WTC11 (cell line): Measurements from ENCODE around the gene WNT10A. TPM values are rescaled to one million over a fixed set of nuclear protein-coding genes. Genes with fewer than 3 reads are reported as not detected.

Experiments
- ATAC-seq: fragments of 200-7000 bp; cut with Tn5 transposase; 2 replicates; pipeline ENCODE4 v1.10.0; 2021; ENCODE audit warnings: mild to moderate bottlenecking, moderate library complexity
- CTCF ChIA-PET: fragments of 300-600 bp; sonication (Branson Sonifier 250); formaldehyde crosslinking; loops from one replicate; lab custom pipeline; 2021; ENCODE audit warnings: antibody characterized with exemption; lab: Charles Lee
- POLR2A ChIA-PET: fragments of 350-600 bp; sonication (Branson Sonifier 250); formaldehyde crosslinking; loops from one replicate; lab custom pipeline; 2021; ENCODE audit warnings: antibody characterized with exemption; lab: Charles Lee
- DNase-seq: peaks from one replicate; pipeline ENCODE4 v3.0.0; 2021; ENCODE audit warnings: low spot score
- H3K27ac Mint-ChIP-seq: 2 replicates; pipeline ENCODE4 v1.8.0; 2021; ENCODE audit warnings: mixed read lengths
- H3K27me3 Mint-ChIP-seq: 2 replicates; pipeline ENCODE4 v1.8.0; 2021; ENCODE audit warnings: low read depth, mild to moderate bottlenecking, moderate library complexity, mixed read lengths
- H3K36me3 Mint-ChIP-seq: 2 replicates; pipeline ENCODE4 v1.8.0; 2021; ENCODE audit warnings: mixed read lengths
- H3K4me1 Mint-ChIP-seq: 2 replicates; pipeline ENCODE4 v1.8.0; 2022; ENCODE audit warnings: mixed read lengths
- H3K4me3 Mint-ChIP-seq: 2 replicates; pipeline ENCODE4 v1.8.0; 2021; ENCODE audit warnings: mild to moderate bottlenecking, moderate library complexity, mixed read lengths
- H3K9me3 Mint-ChIP-seq: 2 replicates; pipeline ENCODE4 v1.8.0; 2021; ENCODE audit warnings: mixed read lengths
- ATF1 ChIP-seq: sonication (generic); formaldehyde crosslinking; IDR thresholded peaks from 2 replicates; pipeline ENCODE4 v1.8.1; 2023; ENCODE audit warnings: mild to moderate bottlenecking, moderate library complexity, missing genetic modification reagents
- EMX1 ChIP-seq: fragments of 250-450 bp; sonication (Bioruptor Pico); IDR thresholded peaks from 2 replicates; pipeline ENCODE4 v1.8.0; 2021; ENCODE audit warnings: mild to moderate bottlenecking
- ESRRA ChIP-seq: sonication (generic); formaldehyde crosslinking; IDR thresholded peaks from 2 replicates; pipeline ENCODE4 v1.8.1; 2022; ENCODE audit warnings: mild to moderate bottlenecking, missing genetic modification reagents, borderline replicate concordance
- ETV6 ChIP-seq: sonication (generic); formaldehyde crosslinking; IDR thresholded peaks from 2 replicates; pipeline ENCODE4 v1.8.1; 2022; ENCODE audit warnings: mild to moderate bottlenecking, missing genetic modification reagents
- FOXP1 ChIP-seq: sonication (generic); formaldehyde crosslinking; IDR thresholded peaks from 2 replicates; pipeline ENCODE4 v1.8.0; 2022; ENCODE audit warnings: missing genetic modification reagents, mild to moderate bottlenecking, moderate library complexity, borderline replicate concordance
- JAZF1 ChIP-seq: fragments of 250-450 bp; sonication (Bioruptor Pico); IDR thresholded peaks from 2 replicates; pipeline ENCODE4 v1.9.0; 2021; ENCODE audit warnings: moderate library complexity, mild to moderate bottlenecking, inconsistent platforms
- MYBL2 ChIP-seq: sonication (generic); formaldehyde crosslinking; IDR thresholded peaks from 2 replicates; pipeline ENCODE4 v1.8.1; 2023; ENCODE audit warnings: mild to moderate bottlenecking, moderate library complexity, missing genetic modification reagents
- NFATC4 ChIP-seq: fragments of 250-450 bp; sonication (Bioruptor Pico); IDR thresholded peaks from 2 replicates; pipeline ENCODE4 v1.9.0; 2021; ENCODE audit warnings: mild to moderate bottlenecking
- NFE2L1 ChIP-seq: sonication (generic); formaldehyde crosslinking; IDR thresholded peaks from 2 replicates; pipeline ENCODE4 v1.8.1; 2023; ENCODE audit warnings: missing genetic modification reagents
- SMAD3 ChIP-seq: sonication (generic); formaldehyde crosslinking; IDR thresholded peaks from 2 replicates; pipeline ENCODE4 v1.8.0; 2022; ENCODE audit warnings: missing genetic modification reagents, mild to moderate bottlenecking, borderline replicate concordance
- SP1 ChIP-seq: sonication (generic); formaldehyde crosslinking; conservative IDR thresholded peaks from 2 replicates; pipeline ENCODE4 v1.8.1; 2022; ENCODE audit warnings: missing genetic modification reagents
- TEAD1 ChIP-seq: sonication (generic); formaldehyde crosslinking; IDR thresholded peaks from 2 replicates; pipeline ENCODE4 v1.8.0; 2022; ENCODE audit warnings: mild to moderate bottlenecking, missing genetic modification reagents
- TP53 ChIP-seq: sonication (generic); formaldehyde crosslinking; IDR thresholded peaks from 2 replicates; pipeline ENCODE4 v1.8.1; 2023; ENCODE audit warnings: mild to moderate bottlenecking, missing genetic modification reagents
- ZNF671 ChIP-seq: fragments of 250-450 bp; sonication (Bioruptor Pico); IDR thresholded peaks from 2 replicates; pipeline ENCODE4 v1.8.0; 2021; ENCODE audit warnings: mild to moderate bottlenecking
- total RNA-seq: library from RNA; stranded (reverse); gene quantifications from 3 replicates; pipeline ENCODE4 v1.2.3, GENCODE V29; 2021
- TF ChIP-seq, protein P1 (sequence below): sonication (generic); formaldehyde crosslinking; IDR thresholded peaks from 2 replicates; pipeline ENCODE4 v1.8.1; 2022; ENCODE audit warnings: mild to moderate bottlenecking, missing genetic modification reagents, moderate library complexity, borderline replicate concordance
- TF ChIP-seq, protein P2 (sequence below): fragments of 250-450 bp; sonication (Bioruptor Pico); IDR thresholded peaks from 2 replicates; pipeline ENCODE4 v2.1.2; 2022; ENCODE audit warnings: mild to moderate bottlenecking, moderate library complexity
- TF ChIP-seq, protein P3 (sequence below): sonication (generic); formaldehyde crosslinking; IDR thresholded peaks from 2 replicates; pipeline ENCODE4 v1.8.1; 2022; ENCODE audit warnings: mild to moderate bottlenecking, moderate library complexity, missing genetic modification reagents
- TF ChIP-seq, protein P4 (sequence below): sonication (generic); formaldehyde crosslinking; conservative IDR thresholded peaks from 2 replicates; pipeline ENCODE4 v1.8.1; 2023; ENCODE audit warnings: mild to moderate bottlenecking, low read depth, missing genetic modification reagents, moderate library complexity
- TF ChIP-seq, protein P5 (sequence below): sonication (generic); formaldehyde crosslinking; IDR thresholded peaks from 2 replicates; pipeline ENCODE4 v1.8.1; 2022; ENCODE audit warnings: missing genetic modification reagents, borderline replicate concordance
- TF ChIP-seq, protein P6 (sequence below): sonication (generic); formaldehyde crosslinking; IDR thresholded peaks from 2 replicates; pipeline ENCODE4 v1.8.1; 2023; ENCODE audit warnings: mild to moderate bottlenecking, missing genetic modification reagents, moderate library complexity
- TF ChIP-seq, protein P7 (sequence below): sonication (generic); formaldehyde crosslinking; IDR thresholded peaks from 2 replicates; pipeline ENCODE4 v1.8.1; 2022; ENCODE audit warnings: low read depth, missing genetic modification reagents, borderline replicate concordance
- TF ChIP-seq, protein P8 (sequence below): sonication (generic); formaldehyde crosslinking; IDR thresholded peaks from 2 replicates; pipeline ENCODE4 v1.8.0; 2022; ENCODE audit warnings: mild to moderate bottlenecking, missing genetic modification reagents

WNT10A gene
- total RNA-seq, 1 experiment from 2014 or later: not detected

DNA sequence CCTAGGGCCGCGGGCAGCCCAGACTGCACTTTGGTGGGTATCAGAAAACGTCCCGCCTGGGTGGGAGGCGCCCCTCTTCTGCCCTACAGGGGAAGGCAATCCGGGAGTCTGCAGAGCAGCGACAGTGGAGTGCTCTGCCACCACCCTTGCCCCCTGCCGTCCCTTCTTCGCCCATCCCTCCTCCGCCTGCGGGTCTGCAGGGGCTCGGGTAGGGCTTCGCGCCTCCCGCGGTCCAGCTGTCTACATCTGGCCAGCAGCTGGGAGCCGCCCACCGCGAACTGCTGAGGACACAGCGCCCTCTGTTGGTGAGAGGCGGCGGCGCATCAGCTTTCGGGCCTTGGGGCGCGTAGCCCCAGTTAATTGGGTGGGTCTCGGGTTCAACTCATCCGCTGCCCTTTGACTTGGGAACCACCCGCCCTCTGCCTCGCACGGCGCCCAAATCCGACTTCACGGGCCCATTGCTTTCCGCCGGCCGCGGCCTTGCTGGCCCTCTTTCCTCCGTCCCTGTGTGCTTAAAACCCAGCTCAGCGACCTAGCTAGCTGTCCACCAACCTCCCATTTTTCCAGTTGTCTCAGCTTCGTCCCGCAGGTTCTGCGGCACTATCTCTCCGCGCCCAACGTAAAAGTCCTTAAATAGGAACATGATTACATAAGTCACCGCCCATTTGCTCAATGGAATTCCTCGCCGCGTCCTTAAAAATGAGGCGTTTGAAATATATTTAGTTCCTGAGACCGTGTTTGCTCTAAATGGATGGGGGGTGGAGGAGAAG lies 17.6 kb downstream of the WNT10A start:
- CTCF ChIA-PET: interaction anchor here (0.5 to 9.5 kb wide), 41 partner anchors 8 to 626 kb away, joined by 3 to 422 read pairs (median 6); partner anchors contain the start of genes CDK5R2, FEV, TTLL4 and WNT10A
- Mint-ChIP-seq H3K27ac (no peak overlapping the region), H3K36me3 (no peaks in the 10 kb centered on the region), H3K27me3 (peaks cover 99% of the 10 kb centered on the region), H3K9me3 (no peaks in the 10 kb centered on the region), H3K4me3 (peak overlapping the region; percentile 49), H3K4me1 (peaks cover 24% of the 10 kb centered on the region)
- POLR2A ChIA-PET: interaction anchor here (0.6 to 0.8 kb wide), 4 partner anchors 15 to 380 kb away, joined by 3 to 4 read pairs (median 3); partner anchors contain the start of gene WNT6
- DNase-seq (peak; percentile 94), ATAC-seq (peak; percentile 72)
- TF ChIP-seq ETV6 (CRISPR knock-in tag) (peak; percentile 65; the same call in 1 of the 2 replicates), ZNF671 (CRISPR knock-in tag) (no peak), ATF1 (CRISPR knock-in tag) (no peak), FOXP1 (peak; percentile 74; the same call in 1 of the 2 replicates), EMX1 (CRISPR knock-in tag) (no peak), SMAD3 (CRISPR knock-in tag) (no peak), JAZF1 (CRISPR knock-in tag) (no peak), TEAD1 (CRISPR knock-in tag) (0 out of 2 replicates have a peak, but pooled peaks have one; percentile 44), SP1 (CRISPR knock-in tag) (0 out of 2 replicates have a peak, but pooled peaks have one; percentile 32), TP53 (peak; percentile 80), ESRRA (no peak), NFE2L1 (CRISPR knock-in tag) (peak; percentile 49; the same call in 1 of the 2 replicates), NFATC4 (CRISPR knock-in tag) (no peak), MYBL2 (CRISPR knock-in tag) (no peak)
- TF ChIP-seq, protein P1, sequence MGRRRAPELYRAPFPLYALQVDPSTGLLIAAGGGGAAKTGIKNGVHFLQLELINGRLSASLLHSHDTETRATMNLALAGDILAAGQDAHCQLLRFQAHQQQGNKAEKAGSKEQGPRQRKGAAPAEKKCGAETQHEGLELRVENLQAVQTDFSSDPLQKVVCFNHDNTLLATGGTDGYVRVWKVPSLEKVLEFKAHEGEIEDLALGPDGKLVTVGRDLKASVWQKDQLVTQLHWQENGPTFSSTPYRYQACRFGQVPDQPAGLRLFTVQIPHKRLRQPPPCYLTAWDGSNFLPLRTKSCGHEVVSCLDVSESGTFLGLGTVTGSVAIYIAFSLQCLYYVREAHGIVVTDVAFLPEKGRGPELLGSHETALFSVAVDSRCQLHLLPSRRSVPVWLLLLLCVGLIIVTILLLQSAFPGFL (CRISPR knock-in tag): no peak
- TF ChIP-seq, protein P2, sequence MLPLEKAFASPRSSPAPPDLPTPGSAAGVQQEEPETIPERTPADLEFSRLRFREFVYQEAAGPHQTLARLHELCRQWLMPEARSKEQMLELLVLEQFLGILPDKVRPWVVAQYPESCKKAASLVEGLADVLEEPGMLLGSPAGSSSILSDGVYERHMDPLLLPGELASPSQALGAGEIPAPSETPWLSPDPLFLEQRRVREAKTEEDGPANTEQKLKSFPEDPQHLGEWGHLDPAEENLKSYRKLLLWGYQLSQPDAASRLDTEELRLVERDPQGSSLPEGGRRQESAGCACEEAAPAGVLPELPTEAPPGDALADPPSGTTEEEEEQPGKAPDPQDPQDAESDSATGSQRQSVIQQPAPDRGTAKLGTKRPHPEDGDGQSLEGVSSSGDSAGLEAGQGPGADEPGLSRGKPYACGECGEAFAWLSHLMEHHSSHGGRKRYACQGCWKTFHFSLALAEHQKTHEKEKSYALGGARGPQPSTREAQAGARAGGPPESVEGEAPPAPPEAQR (CRISPR knock-in tag): no peak
- TF ChIP-seq, protein P3, sequence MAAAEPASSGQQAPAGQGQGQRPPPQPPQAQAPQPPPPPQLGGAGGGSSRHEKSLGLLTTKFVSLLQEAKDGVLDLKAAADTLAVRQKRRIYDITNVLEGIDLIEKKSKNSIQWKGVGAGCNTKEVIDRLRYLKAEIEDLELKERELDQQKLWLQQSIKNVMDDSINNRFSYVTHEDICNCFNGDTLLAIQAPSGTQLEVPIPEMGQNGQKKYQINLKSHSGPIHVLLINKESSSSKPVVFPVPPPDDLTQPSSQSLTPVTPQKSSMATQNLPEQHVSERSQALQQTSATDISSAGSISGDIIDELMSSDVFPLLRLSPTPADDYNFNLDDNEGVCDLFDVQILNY (CRISPR knock-in tag): no peak
- TF ChIP-seq, protein P4, sequence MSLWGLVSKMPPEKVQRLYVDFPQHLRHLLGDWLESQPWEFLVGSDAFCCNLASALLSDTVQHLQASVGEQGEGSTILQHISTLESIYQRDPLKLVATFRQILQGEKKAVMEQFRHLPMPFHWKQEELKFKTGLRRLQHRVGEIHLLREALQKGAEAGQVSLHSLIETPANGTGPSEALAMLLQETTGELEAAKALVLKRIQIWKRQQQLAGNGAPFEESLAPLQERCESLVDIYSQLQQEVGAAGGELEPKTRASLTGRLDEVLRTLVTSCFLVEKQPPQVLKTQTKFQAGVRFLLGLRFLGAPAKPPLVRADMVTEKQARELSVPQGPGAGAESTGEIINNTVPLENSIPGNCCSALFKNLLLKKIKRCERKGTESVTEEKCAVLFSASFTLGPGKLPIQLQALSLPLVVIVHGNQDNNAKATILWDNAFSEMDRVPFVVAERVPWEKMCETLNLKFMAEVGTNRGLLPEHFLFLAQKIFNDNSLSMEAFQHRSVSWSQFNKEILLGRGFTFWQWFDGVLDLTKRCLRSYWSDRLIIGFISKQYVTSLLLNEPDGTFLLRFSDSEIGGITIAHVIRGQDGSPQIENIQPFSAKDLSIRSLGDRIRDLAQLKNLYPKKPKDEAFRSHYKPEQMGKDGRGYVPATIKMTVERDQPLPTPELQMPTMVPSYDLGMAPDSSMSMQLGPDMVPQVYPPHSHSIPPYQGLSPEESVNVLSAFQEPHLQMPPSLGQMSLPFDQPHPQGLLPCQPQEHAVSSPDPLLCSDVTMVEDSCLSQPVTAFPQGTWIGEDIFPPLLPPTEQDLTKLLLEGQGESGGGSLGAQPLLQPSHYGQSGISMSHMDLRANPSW (CRISPR knock-in tag): peak; percentile 80; the same call in 1 of the 2 replicates
- TF ChIP-seq, protein P5, sequence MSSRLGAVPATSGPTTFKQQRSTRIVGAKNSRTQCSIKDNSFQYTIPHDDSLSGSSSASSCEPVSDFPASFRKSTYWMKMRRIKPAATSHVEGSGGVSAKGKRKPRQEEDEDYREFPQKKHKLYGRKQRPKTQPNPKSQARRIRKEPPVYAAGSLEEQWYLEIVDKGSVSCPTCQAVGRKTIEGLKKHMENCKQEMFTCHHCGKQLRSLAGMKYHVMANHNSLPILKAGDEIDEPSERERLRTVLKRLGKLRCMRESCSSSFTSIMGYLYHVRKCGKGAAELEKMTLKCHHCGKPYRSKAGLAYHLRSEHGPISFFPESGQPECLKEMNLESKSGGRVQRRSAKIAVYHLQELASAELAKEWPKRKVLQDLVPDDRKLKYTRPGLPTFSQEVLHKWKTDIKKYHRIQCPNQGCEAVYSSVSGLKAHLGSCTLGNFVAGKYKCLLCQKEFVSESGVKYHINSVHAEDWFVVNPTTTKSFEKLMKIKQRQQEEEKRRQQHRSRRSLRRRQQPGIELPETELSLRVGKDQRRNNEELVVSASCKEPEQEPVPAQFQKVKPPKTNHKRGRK (CRISPR knock-in tag): no peak
- TF ChIP-seq, protein P6, sequence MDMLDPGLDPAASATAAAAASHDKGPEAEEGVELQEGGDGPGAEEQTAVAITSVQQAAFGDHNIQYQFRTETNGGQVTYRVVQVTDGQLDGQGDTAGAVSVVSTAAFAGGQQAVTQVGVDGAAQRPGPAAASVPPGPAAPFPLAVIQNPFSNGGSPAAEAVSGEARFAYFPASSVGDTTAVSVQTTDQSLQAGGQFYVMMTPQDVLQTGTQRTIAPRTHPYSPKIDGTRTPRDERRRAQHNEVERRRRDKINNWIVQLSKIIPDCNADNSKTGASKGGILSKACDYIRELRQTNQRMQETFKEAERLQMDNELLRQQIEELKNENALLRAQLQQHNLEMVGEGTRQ (CRISPR knock-in tag): no peak
- TF ChIP-seq, protein P7, sequence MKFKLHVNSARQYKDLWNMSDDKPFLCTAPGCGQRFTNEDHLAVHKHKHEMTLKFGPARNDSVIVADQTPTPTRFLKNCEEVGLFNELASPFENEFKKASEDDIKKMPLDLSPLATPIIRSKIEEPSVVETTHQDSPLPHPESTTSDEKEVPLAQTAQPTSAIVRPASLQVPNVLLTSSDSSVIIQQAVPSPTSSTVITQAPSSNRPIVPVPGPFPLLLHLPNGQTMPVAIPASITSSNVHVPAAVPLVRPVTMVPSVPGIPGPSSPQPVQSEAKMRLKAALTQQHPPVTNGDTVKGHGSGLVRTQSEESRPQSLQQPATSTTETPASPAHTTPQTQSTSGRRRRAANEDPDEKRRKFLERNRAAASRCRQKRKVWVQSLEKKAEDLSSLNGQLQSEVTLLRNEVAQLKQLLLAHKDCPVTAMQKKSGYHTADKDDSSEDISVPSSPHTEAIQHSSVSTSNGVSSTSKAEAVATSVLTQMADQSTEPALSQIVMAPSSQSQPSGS (CRISPR knock-in tag): no peak
- TF ChIP-seq, protein P8, sequence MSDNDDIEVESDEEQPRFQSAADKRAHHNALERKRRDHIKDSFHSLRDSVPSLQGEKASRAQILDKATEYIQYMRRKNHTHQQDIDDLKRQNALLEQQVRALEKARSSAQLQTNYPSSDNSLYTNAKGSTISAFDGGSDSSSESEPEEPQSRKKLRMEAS: peak; percentile 97
